8988T (cell line): ENCODE results near the gene NTMT1.
"Not testable (repeated sequence)": the region's sequence is repeated elsewhere in the genome, so short reads cannot be mapped to it uniquely, and the experiment has no call there.

Source experiments
- DNase-seq: peaks from one replicate; pipeline ENCODE4 v3.0.0; 2011

Gene NTMT1

GRCh38 chr9:129615407-129616285 is 10.3 kb upstream of the NTMT1 start:
- DNase-seq: no peak

GRCh38 chr9:129617167-129617566 is 8.8 kb upstream of the NTMT1 start:
- no peak for DNase-seq

- DNase-seq: no peak
Observed at GRCh38 chr9:129619787-129620668, 5.9 kb upstream of the NTMT1 start.

- DNase-seq: no peak
Observed at GRCh38 chr9:129620669-129621295, 5.2 kb upstream of the NTMT1 start, which contains the start of gene C9orf50. Gene C9orf50, minus strand, starts transcription at chr9:129621101. Its CDS starts 527 bp downstream, at chr9:129620574.

- DNase-seq: no peak
Observed at GRCh38 chr9:129623331-129623730, 2.6 kb upstream of the NTMT1 start.

- DNase-seq: peak; percentile 71
Observed at GRCh38 chr9:129624168-129624759, 1.7 kb upstream of the NTMT1 start.

- no peak for DNase-seq
Observed at GRCh38 chr9:129624947-129625346, 1.0 kb upstream of the NTMT1 start.

- no peak for DNase-seq
Observed at GRCh38 chr9:129626625-129627284, 792 bp downstream of the NTMT1 start.

GRCh38 chr9:129627556-129628440 is 1.8 kb downstream of the NTMT1 start:
- no peak for DNase-seq

GRCh38 chr9:129628709-129629108 is 2.7 kb downstream of the NTMT1 start:
- DNase-seq: no peak

- DNase-seq: no peak
Observed at GRCh38 chr9:129629251-129629820, 3.4 kb downstream of the NTMT1 start.

GRCh38 chr9:129630967-129631673 is 5.2 kb downstream of the NTMT1 start:
- no peak for DNase-seq

GRCh38 chr9:129631674-129632129 is 5.7 kb downstream of the NTMT1 start:
- DNase-seq: no peak

GRCh38 chr9:129632460-129632859 is 6.5 kb downstream of the NTMT1 start:
- no peak for DNase-seq

- DNase-seq: no peak
Observed at GRCh38 chr9:129633207-129633606, 7.2 kb downstream of the NTMT1 start.

GRCh38 chr9:129633848-129634247 is 7.9 kb downstream of the NTMT1 start:
- no peak for DNase-seq

GRCh38 chr9:129635099-129636065 is 9.4 kb downstream of the NTMT1 start:
- DNase-seq: no peak

- not testable (repeated sequence) for DNase-seq
Observed at GRCh38 chr9:129636343-129636742, 10.4 kb downstream of the NTMT1 start.

- no peak for DNase-seq
Observed at GRCh38 chr9:129637102-129637501, 11.1 kb downstream of the NTMT1 start.
